ENCODE measurements around the gene RASSF6. TPM values are rescaled to one million over a fixed set of nuclear protein-coding genes. Genes with fewer than 3 reads are reported as not detected.
"Not testable (repeated sequence)": the region's sequence is repeated elsewhere in the genome, so short reads cannot be mapped to it uniquely, and the experiment has no call there.

RASSF6 gene
- total and polyA plus RNA-seq, 2 of the 8 experiments (the other 6 are each of a cell fraction or from before 2014, with no cell fraction given), result 0.03 to 0.28 TPM

- POLR2A ChIA-PET (ENCODE audit: partially characterized antibody); H2BK5ac ChIP-seq (ENCODE audit: low read depth, low read length); H3K4me1 ChIP-seq (replicated peaks in 1 of 4; ENCODE audit: control insufficient read depth in 3 of 4, insufficient read depth in 4 of 4, low read length in 3 of 4); H2BK15ac ChIP-seq (ENCODE audit: low read length); H3K79me2 ChIP-seq (ENCODE audit: control insufficient read depth in 1 of 2, insufficient read depth in 2 of 2, low read length in 2 of 2); H3K36me3 ChIP-seq (ENCODE audit: control insufficient read depth in 2 of 4, insufficient read depth in 4 of 4, low read length in 3 of 4); DNase-seq (ENCODE audit: low read depth in 1 of 2, low spot score in 2 of 2); H3K79me1 ChIP-seq (ENCODE audit: low read depth, low read length); H2BK12ac ChIP-seq (ENCODE audit: low read depth, low read length); H4K5ac ChIP-seq (ENCODE audit: insufficient read length, low read depth, low read length); H4K20me1 ChIP-seq (replicated peaks in 1 of 2; ENCODE audit: control insufficient read depth in 1 of 2, insufficient read depth in 2 of 2, low read length in 2 of 2); H4K91ac ChIP-seq (replicated peaks; ENCODE audit: insufficient read length, low read length); H2BK120ac ChIP-seq (replicated peaks; ENCODE audit: low read depth, low read length); H2AK5ac ChIP-seq (ENCODE audit: low read depth, low read length); H2AFZ ChIP-seq (ENCODE audit: low read length); H3K56ac ChIP-seq (replicated peaks; ENCODE audit: insufficient read length, low read depth, low read length); H3K27me3 ChIP-seq (replicated peaks in 1 of 4; ENCODE audit: control insufficient read depth in 3 of 4, extremely low read depth in 1 of 4, insufficient read depth in 3 of 4, low read length in 3 of 4); H3K23ac ChIP-seq (ENCODE audit: insufficient read length); H3K9ac ChIP-seq (replicated peaks in 1 of 4; ENCODE audit: extremely low read depth in 1 of 4, low read depth in 3 of 4, low read length in 3 of 4); H3K18ac ChIP-seq (ENCODE audit: extremely low read depth, low read length); H3K27ac ChIP-seq (ENCODE audit: low read depth, low read length); H3K4me3 ChIP-seq (ENCODE audit: extremely low read depth in 1 of 4, insufficient read depth in 2 of 4, low read depth in 3 of 4, low read length in 4 of 4); H3K23me2 ChIP-seq (ENCODE audit: low read depth, low read length); H3K4ac ChIP-seq (replicated peaks; ENCODE audit: insufficient read length, low read depth, low read length); H3K4me2 ChIP-seq (ENCODE audit: insufficient read depth in 1 of 2, low read depth in 2 of 2, low read length in 2 of 2); CTCF ChIA-PET (ENCODE audit: partially characterized antibody); H2BK20ac ChIP-seq (ENCODE audit: low read length); H4K8ac ChIP-seq (ENCODE audit: extremely low read depth, insufficient read depth, low read length); H3K14ac ChIP-seq (ENCODE audit: insufficient read length); FAIRE-seq: not testable (repeated sequence)
- 89% methylated on average over 11 of the region's 11 CpGs; no CpG with 5 or more reads in 1 of the 2 experiments for WGBS, 2 experiments (ENCODE audit: extremely low coverage in 1 of 2, insufficient coverage in 1 of 2, insufficient read length in 1 of 2, insufficient replicate concordance in 2 of 2, low coverage in 1 of 2, low lambda C conversion rate in 2 of 2, missing lambda C conversion rate in 1 of 2)
- peaks cover 10 to 12% of the 10 kb centered on the region in 2 experiments for H3K9me3 ChIP-seq (ENCODE audit: insufficient read depth in 2 of 2, low read depth in 1 of 2, low read length in 1 of 2)
Observed at GRCh38 chr4:73550865-73551264, 69.4 kb downstream of the RASSF6 start.

Data from H1 (cell line).